ENCODE measurements around the gene EMC8. TPM values are rescaled to one million over a fixed set of nuclear protein-coding genes. Genes with fewer than 3 reads are reported as not detected.

EMC8 gene
- total RNA-seq, 2 donors from 2014 or later: 32.5 to 40.1 TPM

- H3K9me3 ChIP-seq (ENCODE audit: control insufficient read depth, low read length, poor library complexity, severe bottlenecking): no peaks in the 10 kb centered on the region
- Mint-ChIP-seq H3K4me3 (no peak overlapping the region), H3K36me3 (ENCODE audit: low read depth) (peaks cover 4% of the 10 kb centered on the region), H3K4me1 (peaks cover 4% of the 10 kb centered on the region), H3K27me3 (peaks cover 33% of the 10 kb centered on the region), H3K27ac (peak overlapping the region; percentile 41)
- no peak for DNase-seq
- no peak for ATAC-seq
Observed at GRCh38 chr16:85829751-85830445, 30.6 kb upstream of the EMC8 start.

GRCh38 chr16:85829171-85829719, 29.9 kb upstream of the EMC8 start:
- H3K4me3 Mint-ChIP-seq: peak overlapping the region; percentile 1
- H3K27me3 Mint-ChIP-seq: peaks cover 33% of the 10 kb centered on the region
- peaks cover 4% of the 10 kb centered on the region for H3K4me1 Mint-ChIP-seq
- no peaks in the 10 kb centered on the region for H3K9me3 ChIP-seq (ENCODE audit: control insufficient read depth, low read length, poor library complexity, severe bottlenecking)
- no peak for ATAC-seq
- no peak overlapping the region for H3K27ac Mint-ChIP-seq
- DNase-seq: no peak
- H3K36me3 Mint-ChIP-seq (ENCODE audit: low read depth): peaks cover 4% of the 10 kb centered on the region

GRCh38 chr16:85828166-85828565, 28.8 kb upstream of the EMC8 start:
- Mint-ChIP-seq H3K27me3 (peaks cover 33% of the 10 kb centered on the region), H3K4me1 (peaks cover 4% of the 10 kb centered on the region), H3K27ac (no peak overlapping the region), H3K4me3 (no peak overlapping the region), H3K36me3 (ENCODE audit: low read depth) (peaks cover 4% of the 10 kb centered on the region)
- no peaks in the 10 kb centered on the region for H3K9me3 ChIP-seq (ENCODE audit: control insufficient read depth, low read length, poor library complexity, severe bottlenecking)
- DNase-seq: no peak
- no peak for ATAC-seq

GRCh38 chr16:85826686-85827247, 27.4 kb upstream of the EMC8 start:
- Mint-ChIP-seq H3K36me3 (ENCODE audit: low read depth) (peaks cover 4% of the 10 kb centered on the region), H3K27ac (no peak overlapping the region)

DNA sequence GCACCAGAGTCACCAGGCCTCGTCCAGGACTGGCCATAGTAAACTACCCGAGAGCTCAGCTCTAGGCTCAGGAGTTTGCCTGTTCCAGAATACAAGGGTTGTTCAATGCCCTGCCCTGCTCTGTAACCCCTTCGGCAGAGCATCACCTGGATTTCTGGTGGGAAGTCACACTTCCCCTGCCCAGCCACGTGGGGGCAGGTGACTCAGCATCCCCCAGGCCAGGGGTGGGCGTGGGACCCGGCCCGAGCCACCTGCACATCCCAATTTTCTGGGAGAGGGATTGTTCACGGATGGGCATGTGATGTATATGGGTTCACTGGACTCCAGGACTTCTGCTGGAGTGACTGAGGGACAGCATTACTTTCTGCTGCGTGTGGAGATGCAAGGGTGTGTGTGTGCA, 26.0 kb upstream of the EMC8 start:
- ATAC-seq (no peak), DNase-seq (no peak)
- H3K27me3 Mint-ChIP-seq: peaks cover 6% of the 10 kb centered on the region
- no peak overlapping the region for H3K4me3 Mint-ChIP-seq
- peaks cover 4% of the 10 kb centered on the region for H3K4me1 Mint-ChIP-seq
- no peak overlapping the region for H3K27ac Mint-ChIP-seq
- H3K36me3 Mint-ChIP-seq (ENCODE audit: low read depth): peaks cover 2% of the 10 kb centered on the region
- no peaks in the 10 kb centered on the region for H3K9me3 ChIP-seq (ENCODE audit: control insufficient read depth, low read length, poor library complexity, severe bottlenecking)

More at GRCh38 chr16:85826686-85827247, 27.4 kb upstream of the EMC8 start:
- peaks cover 21% of the 10 kb centered on the region for H3K27me3 Mint-ChIP-seq
- H3K9me3 ChIP-seq (ENCODE audit: control insufficient read depth, low read length, poor library complexity, severe bottlenecking): no peaks in the 10 kb centered on the region
- no peak overlapping the region for H3K4me3 Mint-ChIP-seq
- DNase-seq (no peak), ATAC-seq (no peak)
- H3K4me1 Mint-ChIP-seq: peaks cover 4% of the 10 kb centered on the region

DNA sequence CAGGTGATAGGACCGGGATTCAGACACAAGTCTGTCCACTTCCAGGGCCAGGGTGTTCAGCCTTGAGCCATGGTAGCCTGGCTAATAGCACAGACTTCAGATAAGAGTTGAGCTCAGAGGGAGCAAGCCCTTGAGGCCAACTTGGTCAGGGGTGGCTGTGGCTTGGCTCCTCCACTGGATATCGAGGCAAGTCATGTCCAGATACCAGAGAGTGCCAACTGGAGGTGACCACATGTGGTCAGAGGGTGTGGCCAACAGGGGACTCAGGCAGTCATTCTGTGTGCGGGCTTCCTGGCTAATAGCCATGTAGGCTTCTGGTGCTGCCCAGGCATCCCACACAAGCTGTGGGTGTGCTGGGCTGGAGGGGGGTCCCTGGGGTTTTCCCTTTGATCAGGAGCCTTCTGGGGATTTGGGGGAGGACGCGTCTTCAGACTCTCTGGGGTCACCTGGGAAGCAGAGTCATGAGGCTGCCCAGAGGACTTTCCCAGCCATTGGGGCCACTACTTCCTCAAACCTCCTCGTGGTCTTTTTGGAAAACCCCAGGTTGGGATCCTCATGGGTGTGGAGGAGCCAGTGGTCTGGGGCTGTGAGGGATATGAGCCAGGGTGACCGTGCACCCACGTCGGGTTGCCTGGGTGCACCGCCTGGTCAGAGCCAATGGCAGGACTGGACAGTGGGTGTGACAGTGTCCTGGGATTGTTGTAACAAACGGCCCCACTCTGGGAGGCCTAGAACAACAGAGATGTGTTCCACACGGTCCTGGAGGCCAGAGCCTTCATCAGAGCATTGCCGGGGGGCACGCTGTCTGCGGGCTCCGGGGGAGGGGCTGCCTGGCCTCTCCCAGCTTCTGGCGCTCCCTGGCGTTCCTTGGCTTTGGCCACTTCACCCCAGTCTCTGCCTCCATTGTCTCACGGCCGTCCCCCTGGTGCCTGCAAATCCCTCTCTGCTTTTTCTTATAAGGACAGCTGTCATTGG, 25.1 kb upstream of the EMC8 start:
- H3K27me3 Mint-ChIP-seq: peaks cover 4% of the 10 kb centered on the region
- no peak for DNase-seq
- peaks cover 2% of the 10 kb centered on the region for H3K36me3 Mint-ChIP-seq (ENCODE audit: low read depth)
- no peak for ATAC-seq
- H3K4me3 Mint-ChIP-seq: no peak overlapping the region
- peaks cover 5% of the 10 kb centered on the region for H3K4me1 Mint-ChIP-seq
- no peak overlapping the region for H3K27ac Mint-ChIP-seq
- H3K9me3 ChIP-seq (ENCODE audit: control insufficient read depth, low read length, poor library complexity, severe bottlenecking): no peaks in the 10 kb centered on the region

DNA sequence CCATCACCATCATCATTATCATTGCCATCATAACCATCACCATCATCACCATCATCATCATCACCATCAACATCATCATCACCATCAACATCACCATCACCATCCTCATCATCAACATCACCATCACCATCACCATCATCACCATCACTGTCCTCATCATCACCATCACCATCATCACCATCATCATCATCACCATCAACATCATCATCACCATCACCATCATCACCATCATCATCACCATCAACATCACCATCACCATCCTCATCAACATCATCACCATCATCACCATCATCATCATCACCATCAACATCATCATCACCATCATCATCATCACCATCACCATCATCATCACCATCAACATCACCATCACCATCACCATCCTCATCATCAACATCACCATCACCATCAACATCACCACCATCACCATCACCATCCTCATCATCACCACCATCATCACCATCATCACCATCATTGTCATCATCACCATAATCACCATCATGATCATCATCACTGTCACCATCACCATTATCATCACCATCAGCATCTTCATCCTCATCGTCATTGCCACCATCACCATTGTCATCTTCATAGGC, 24.1 kb upstream of the EMC8 start:
- DNase-seq (no peak), ATAC-seq (no peak)
- Mint-ChIP-seq H3K27ac (no peak overlapping the region), H3K4me3 (no peak overlapping the region), H3K4me1 (peaks cover 3% of the 10 kb centered on the region), H3K36me3 (ENCODE audit: low read depth) (no peaks in the 10 kb centered on the region), H3K27me3 (peaks cover 4% of the 10 kb centered on the region)
- no peaks in the 10 kb centered on the region for H3K9me3 ChIP-seq (ENCODE audit: control insufficient read depth, low read length, poor library complexity, severe bottlenecking)

GRCh38 chr16:85822145-85822544, 22.8 kb upstream of the EMC8 start:
- no peak for DNase-seq
- H3K27me3 Mint-ChIP-seq: peaks cover 4% of the 10 kb centered on the region
- no peak overlapping the region for H3K4me3 Mint-ChIP-seq
- H3K27ac Mint-ChIP-seq: no peak overlapping the region
- no peaks in the 10 kb centered on the region for H3K36me3 Mint-ChIP-seq (ENCODE audit: low read depth)
- no peak for ATAC-seq
- no peaks in the 10 kb centered on the region for H3K9me3 ChIP-seq (ENCODE audit: control insufficient read depth, low read length, poor library complexity, severe bottlenecking)
- peaks cover 3% of the 10 kb centered on the region for H3K4me1 Mint-ChIP-seq

DNA sequence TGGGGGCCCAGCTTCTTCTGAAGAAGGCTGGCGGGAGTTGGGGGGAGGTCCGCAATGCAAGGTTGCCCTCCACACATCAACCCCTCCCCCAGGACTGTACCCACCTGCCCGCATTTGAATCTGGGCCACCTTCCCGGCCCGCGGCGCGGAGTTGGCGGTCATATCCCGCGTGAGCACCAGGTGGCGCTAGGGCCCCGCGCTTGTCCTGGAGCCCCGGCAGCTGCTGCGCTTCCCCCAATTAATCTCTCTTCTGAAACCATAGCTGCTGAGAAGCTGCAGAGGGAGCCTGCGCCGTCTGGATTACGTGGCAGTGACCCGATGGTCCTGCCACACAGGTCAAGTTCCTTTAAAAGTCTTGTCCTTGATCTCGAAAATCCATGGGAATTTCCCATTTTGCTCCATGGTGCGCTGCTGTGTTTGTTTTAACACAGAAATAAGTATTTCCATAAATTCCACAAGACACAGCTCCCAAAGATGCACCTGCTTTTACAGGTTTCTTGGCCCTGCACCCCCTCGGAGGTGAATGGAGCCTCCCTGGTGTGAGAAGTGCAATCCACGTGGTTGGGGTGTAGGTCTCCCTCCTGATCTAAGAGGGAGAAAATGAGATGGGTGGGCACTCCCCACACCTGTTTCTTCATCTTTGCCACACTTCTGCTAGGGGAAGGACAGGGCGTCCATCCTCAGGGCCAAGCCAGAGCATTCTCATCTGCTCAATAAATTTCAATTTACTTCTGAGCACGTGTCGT, 22.2 kb upstream of the EMC8 start:
- Mint-ChIP-seq H3K27ac (no peak overlapping the region), H3K4me3 (no peak overlapping the region), H3K36me3 (ENCODE audit: low read depth) (no peaks in the 10 kb centered on the region), H3K4me1 (peaks cover 3% of the 10 kb centered on the region), H3K27me3 (peaks cover 4% of the 10 kb centered on the region)
- DNase-seq: peak; percentile 55 to 80 (median 62)
- H3K9me3 ChIP-seq (ENCODE audit: control insufficient read depth, low read length, poor library complexity, severe bottlenecking): no peaks in the 10 kb centered on the region
- ATAC-seq: peak; percentile 86

DNA sequence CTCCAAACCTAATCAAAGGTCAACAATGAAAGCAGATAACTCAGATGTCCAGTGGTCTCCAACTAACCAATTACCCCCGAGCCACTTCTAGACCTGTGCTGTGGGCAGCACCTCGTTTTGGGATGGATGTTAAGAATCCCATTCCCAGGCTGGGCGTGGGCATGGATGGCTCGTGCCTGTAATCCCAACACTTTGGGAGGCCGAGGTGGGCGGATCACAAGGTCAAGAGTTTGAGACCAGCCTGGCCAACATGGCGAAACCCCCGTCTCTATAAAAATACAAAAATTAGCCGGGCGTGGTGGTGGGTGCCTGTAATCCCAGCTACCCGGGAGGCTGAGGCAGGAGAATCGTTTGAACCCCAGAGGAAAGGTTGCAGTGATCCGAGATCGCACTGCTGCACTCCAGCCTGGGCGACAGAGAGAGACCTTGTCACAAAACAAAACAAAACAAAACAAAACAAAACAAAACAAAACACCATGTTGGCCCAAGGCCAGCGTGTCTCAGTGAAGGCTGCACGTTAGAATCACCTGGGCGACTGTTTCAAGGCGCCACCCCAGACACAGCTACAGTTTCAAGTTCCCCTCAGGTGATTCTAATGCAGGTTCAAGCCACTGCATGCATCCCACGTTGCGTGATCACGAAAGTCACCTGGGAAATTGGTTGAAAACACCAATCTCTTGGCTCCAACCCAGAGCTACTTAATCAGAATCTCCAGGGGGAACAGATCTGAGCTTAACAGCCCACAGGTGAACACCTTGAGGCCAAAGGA, 21.4 kb upstream of the EMC8 start:
- H3K4me1 Mint-ChIP-seq: peaks cover 3% of the 10 kb centered on the region
- H3K36me3 Mint-ChIP-seq (ENCODE audit: low read depth): no peaks in the 10 kb centered on the region
- DNase-seq: no peak
- no peak overlapping the region for H3K4me3 Mint-ChIP-seq
- H3K27me3 Mint-ChIP-seq: peaks cover 5% of the 10 kb centered on the region
- H3K27ac Mint-ChIP-seq: no peak overlapping the region
- H3K9me3 ChIP-seq (ENCODE audit: control insufficient read depth, low read length, poor library complexity, severe bottlenecking): no peaks in the 10 kb centered on the region
- ATAC-seq: peak; percentile 13

DNA sequence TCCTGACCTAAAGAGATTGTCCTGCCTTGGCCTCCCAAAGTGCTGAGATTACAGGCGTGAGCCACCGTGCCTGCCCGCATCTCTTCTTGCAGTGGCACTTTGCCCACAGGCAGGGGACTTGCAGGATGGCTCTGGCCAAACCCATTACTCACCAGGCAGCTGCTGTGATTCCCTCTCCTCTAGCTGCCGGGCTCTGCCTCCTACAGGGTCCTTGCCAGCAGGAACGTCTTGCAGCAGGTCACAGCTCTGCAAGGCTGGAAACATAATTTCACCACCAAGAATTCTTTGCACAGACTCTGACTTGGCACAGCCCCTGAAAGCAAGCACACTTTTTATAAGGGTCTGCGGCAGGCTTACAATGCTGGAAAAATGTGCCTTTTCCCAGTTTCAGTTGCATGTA, 20.4 kb upstream of the EMC8 start:
- no peak for ATAC-seq
- Mint-ChIP-seq H3K36me3 (ENCODE audit: low read depth) (no peaks in the 10 kb centered on the region), H3K4me3 (no peak overlapping the region), H3K4me1 (peaks cover 3% of the 10 kb centered on the region), H3K27me3 (peaks cover 10% of the 10 kb centered on the region), H3K27ac (no peak overlapping the region)
- no peaks in the 10 kb centered on the region for H3K9me3 ChIP-seq (ENCODE audit: control insufficient read depth, low read length, poor library complexity, severe bottlenecking)
- DNase-seq: no peak

- peaks cover 16% of the 10 kb centered on the region for H3K27me3 Mint-ChIP-seq
- no peak overlapping the region for H3K27ac Mint-ChIP-seq
- ATAC-seq (peak; percentile 76), DNase-seq (peak; percentile 64 to 76 (median 65))
- peaks cover 3% of the 10 kb centered on the region for H3K4me1 Mint-ChIP-seq
- no peak overlapping the region for H3K4me3 Mint-ChIP-seq
- no peaks in the 10 kb centered on the region for H3K9me3 ChIP-seq (ENCODE audit: control insufficient read depth, low read length, poor library complexity, severe bottlenecking)
- H3K36me3 Mint-ChIP-seq (ENCODE audit: low read depth): no peaks in the 10 kb centered on the region
Observed at GRCh38 chr16:85819245-85819644, 19.9 kb upstream of the EMC8 start.

Data from T-helper 17 cell (primary cell).